ENCODE measurements around the gene FAM13A. TPM values are rescaled to one million over a fixed set of nuclear protein-coding genes. Genes with fewer than 3 reads are reported as not detected.
A peak's percentile ranks its signal among the peaks of the same experiment; 100 is the strongest.

Gene FAM13A
- total RNA-seq, 2 experiments from 2014 or later, result 9.6 to 10.2 TPM

- H3K9me3 Mint-ChIP-seq, result no peaks in the 10 kb centered on the region
- H3K27me3 Mint-ChIP-seq, result no peaks in the 10 kb centered on the region
- Histone ChIP-seq H3K4me1 (ENCODE audit: insufficient read depth, low read length) (no peaks in the 10 kb centered on the region), H3K9me3 (ENCODE audit: control insufficient read depth in 1 of 2, insufficient read depth in 1 of 2, low read length in 2 of 2) (peaks cover 0 to 7% of the 10 kb centered on the region in 2 experiments), H3K36me3 (ENCODE audit: insufficient read depth, low read length) (no peaks in the 10 kb centered on the region), H3K4me3 (ENCODE audit: low read length) (no peak overlapping the region), H3K27ac (ENCODE audit: low read depth in 1 of 2, low read length in 2 of 2) (no peak overlapping the region), H3K27me3 (ENCODE audit: control insufficient read depth in 1 of 2, insufficient read depth in 2 of 2, low read length in 2 of 2) (no peaks in the 10 kb centered on the region)
- DNase-seq (no peak), ATAC-seq (ENCODE audit: poor library complexity) (no peak)
- H3K4me3 Mint-ChIP-seq, result no peak overlapping the region
- ChIA-PET CTCF (interaction anchor here (0.7 kb wide), 2 partner anchors 413 to 774 kb away, joined by 3 read pairs; no protein-coding TSS in a partner anchor), POLR2A (no interaction called here)
- no peak overlapping the region for H3K27ac Mint-ChIP-seq
- no peaks in the 10 kb centered on the region for H3K36me3 Mint-ChIP-seq (ENCODE audit: low read depth)
- intact Hi-C loops (cut with DNase I, micrococcal nuclease), result no loop called here
- peaks cover 9% of the 10 kb centered on the region for H3K4me1 Mint-ChIP-seq (ENCODE audit: low read depth)
- TF ChIP-seq CTCF (IDR thresholded peaks at IDR 0.05), result no peak
These were observed 94.6 kb downstream of the FAM13A start for GRCh38 chr4:88962396-88962795.

GRCh38 chr4:88960576-88960975, 96.4 kb downstream of the FAM13A start:
- POLR2A ChIA-PET, result interaction anchor here (0.7 kb wide), 1 partner anchor 12 kb away, joined by 3 read pairs; no protein-coding TSS in a partner anchor
- CTCF ChIA-PET, result interaction anchor here (1.4 kb wide), 1 partner anchor 9 kb away, joined by 3 read pairs; no protein-coding TSS in a partner anchor
- Histone ChIP-seq H3K4me1 (ENCODE audit: insufficient read depth, low read length) (no peaks in the 10 kb centered on the region), H3K27me3 (ENCODE audit: control insufficient read depth in 1 of 2, insufficient read depth in 2 of 2, low read length in 2 of 2) (no peaks in the 10 kb centered on the region), H3K27ac (ENCODE audit: low read depth in 1 of 2, low read length in 2 of 2) (no peak overlapping the region), H3K36me3 (ENCODE audit: insufficient read depth, low read length) (no peaks in the 10 kb centered on the region), H3K9me3 (ENCODE audit: control insufficient read depth in 1 of 2, insufficient read depth in 1 of 2, low read length in 2 of 2) (peaks cover 0 to 7% of the 10 kb centered on the region in 2 experiments), H3K4me3 (ENCODE audit: low read length) (no peak overlapping the region)
- DNase-seq, result peak in 1 of 14 experiments; percentile 13
- ATAC-seq (ENCODE audit: poor library complexity), result no peak
- no peaks in the 10 kb centered on the region for H3K9me3 Mint-ChIP-seq
- intact Hi-C loops (cut with DNase I, micrococcal nuclease), result no loop called here
- no peak overlapping the region for H3K27ac Mint-ChIP-seq
- no peak overlapping the region for H3K4me3 Mint-ChIP-seq
- H3K27me3 Mint-ChIP-seq, result no peaks in the 10 kb centered on the region
- H3K36me3 Mint-ChIP-seq (ENCODE audit: low read depth), result no peaks in the 10 kb centered on the region
- no peak for TF ChIP-seq CTCF (IDR thresholded peaks at IDR 0.05)
- H3K4me1 Mint-ChIP-seq (ENCODE audit: low read depth), result peaks cover 9% of the 10 kb centered on the region

GRCh38 chr4:88958080-88958479, 98.9 kb downstream of the FAM13A start:
- Histone ChIP-seq H3K9me3 (ENCODE audit: control insufficient read depth in 1 of 2, insufficient read depth in 1 of 2, low read length in 2 of 2) (peaks cover 0 to 7% of the 10 kb centered on the region in 2 experiments), H3K36me3 (ENCODE audit: insufficient read depth, low read length) (no peaks in the 10 kb centered on the region), H3K4me1 (ENCODE audit: insufficient read depth, low read length) (no peaks in the 10 kb centered on the region), H3K27me3 (ENCODE audit: control insufficient read depth in 1 of 2, insufficient read depth in 2 of 2, low read length in 2 of 2) (no peaks in the 10 kb centered on the region), H3K4me3 (ENCODE audit: low read length) (no peak overlapping the region), H3K27ac (ENCODE audit: low read depth in 1 of 2, low read length in 2 of 2) (no peak overlapping the region)
- peaks cover 13% of the 10 kb centered on the region for H3K4me1 Mint-ChIP-seq (ENCODE audit: low read depth)
- no peaks in the 10 kb centered on the region for H3K36me3 Mint-ChIP-seq (ENCODE audit: low read depth)
- H3K27me3 Mint-ChIP-seq, result no peaks in the 10 kb centered on the region
- no peaks in the 10 kb centered on the region for H3K9me3 Mint-ChIP-seq
- POLR2A ChIA-PET, result no interaction called here
- DNase-seq, result no peak
- no peak overlapping the region for H3K27ac Mint-ChIP-seq
- no peak for ATAC-seq (ENCODE audit: poor library complexity)
- intact Hi-C loops (cut with DNase I, micrococcal nuclease), result no loop called here
- H3K4me3 Mint-ChIP-seq, result no peak overlapping the region
- CTCF ChIA-PET, result no interaction called here
- no peak for TF ChIP-seq CTCF (IDR thresholded peaks at IDR 0.05)
